Fibroblast of skin of back (primary cell): Measurements from ENCODE around the gene FASN.

Experiments
- DNase-seq: peaks from one replicate; pipeline ENCODE4 v3.0.0-alpha.2; 2013

The FASN gene

DNA sequence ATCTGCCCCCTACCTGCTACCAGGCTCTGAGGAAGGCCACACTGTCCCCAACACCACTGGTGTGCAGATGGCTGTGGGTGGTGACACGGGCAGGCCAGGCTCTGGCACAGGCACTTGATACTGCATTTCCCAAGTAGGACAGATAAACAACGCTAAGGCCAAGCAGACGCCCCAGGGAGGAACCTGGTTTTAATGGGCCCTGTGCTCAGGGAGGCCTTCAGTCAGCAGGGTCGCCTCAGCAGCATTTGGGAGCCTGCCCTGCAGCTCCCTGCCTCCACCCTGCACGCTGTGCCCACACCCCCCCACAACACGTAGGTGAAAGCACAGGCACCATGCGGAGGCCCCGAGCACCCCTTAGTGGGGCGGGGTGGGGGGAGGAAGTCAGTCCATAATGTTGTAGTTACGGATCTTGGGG is 3.3 kb upstream of the FASN start:
- DNase-seq, result no peak

DNA sequence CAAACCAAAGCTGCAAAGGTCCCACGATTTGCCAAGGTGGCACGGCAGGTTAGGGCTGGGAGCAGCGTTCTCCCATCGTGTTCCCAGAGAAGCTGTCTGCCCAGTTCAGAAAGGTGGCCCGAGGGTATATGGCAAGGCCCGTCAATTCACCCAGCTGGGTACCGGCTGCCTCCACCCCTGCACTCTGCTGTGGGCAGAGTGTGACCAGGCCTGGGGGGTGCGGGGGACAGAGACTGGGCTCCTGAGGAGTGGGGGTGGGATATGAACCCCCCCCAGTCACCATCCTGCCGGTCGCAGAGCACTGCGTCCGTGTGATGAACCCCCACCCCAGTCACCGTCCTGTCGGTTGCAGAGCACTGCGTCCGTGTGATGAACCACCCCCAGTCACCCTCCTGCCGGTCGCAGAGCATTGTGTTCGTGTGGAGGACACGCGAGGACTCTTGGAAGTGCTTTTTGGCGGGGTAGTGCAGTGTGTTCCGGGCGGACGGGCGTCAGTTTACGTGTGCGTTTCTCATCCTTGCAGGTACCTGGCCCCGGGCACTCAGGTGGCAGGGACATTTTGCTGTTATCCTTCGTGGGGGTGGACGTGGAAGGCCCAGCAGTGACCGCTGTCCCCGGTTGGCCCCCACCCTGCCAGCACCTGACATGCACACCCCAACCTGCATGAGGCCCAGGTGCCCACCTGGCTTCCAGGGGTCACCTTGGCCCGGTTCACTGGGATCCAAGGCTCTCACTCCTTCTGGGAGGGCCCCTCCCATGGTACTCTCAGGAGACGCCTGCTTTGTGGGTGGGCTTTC is 2.7 kb upstream of the FASN start:
- DNase-seq, result no peak

DNA sequence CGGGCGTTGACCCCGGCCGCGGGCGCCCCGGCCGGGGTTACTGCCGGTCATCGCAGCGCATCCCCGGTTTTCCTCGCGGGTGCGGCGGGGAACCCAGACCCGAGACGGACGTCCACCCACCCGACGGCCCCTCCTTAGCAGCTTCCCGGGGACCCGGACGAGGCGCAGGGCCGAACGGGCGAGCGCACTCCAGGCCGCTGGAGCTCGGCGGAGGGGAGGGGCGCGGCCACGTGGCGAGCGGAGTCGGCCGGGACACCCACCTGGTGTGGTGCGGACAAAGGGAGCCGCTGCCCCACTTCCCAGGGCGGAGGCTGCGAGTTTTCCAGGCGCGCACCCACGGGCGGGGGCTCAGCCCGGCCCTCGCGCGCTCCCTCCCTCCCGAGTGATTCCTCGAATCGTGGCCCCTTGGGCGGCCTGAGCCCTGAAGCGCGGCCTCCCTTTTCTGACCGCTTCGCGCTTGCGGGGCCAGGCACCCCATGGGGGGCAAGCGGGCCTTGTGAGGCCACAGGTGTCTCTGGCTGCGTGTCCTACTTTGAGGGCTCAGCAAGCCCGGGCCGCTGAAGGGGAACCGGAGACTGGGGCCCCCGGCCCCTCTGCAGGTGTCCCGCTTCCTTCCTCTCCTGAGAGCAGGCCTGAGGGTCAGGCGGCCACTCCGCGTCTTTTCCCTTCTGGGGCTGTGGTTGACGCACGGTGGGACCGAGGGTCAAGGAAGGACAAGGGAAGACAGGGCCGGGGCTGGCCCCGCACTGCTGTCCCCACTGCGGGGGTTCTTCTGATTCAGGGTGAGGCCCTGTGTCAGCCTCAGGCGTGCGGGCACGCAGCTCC is 1.1 kb upstream of the FASN start:
- DNase-seq, result no peak

GRCh38 chr17:82097919-82098168 is 192 bp downstream of the FASN start:
- DNase-seq, result no peak

DNA sequence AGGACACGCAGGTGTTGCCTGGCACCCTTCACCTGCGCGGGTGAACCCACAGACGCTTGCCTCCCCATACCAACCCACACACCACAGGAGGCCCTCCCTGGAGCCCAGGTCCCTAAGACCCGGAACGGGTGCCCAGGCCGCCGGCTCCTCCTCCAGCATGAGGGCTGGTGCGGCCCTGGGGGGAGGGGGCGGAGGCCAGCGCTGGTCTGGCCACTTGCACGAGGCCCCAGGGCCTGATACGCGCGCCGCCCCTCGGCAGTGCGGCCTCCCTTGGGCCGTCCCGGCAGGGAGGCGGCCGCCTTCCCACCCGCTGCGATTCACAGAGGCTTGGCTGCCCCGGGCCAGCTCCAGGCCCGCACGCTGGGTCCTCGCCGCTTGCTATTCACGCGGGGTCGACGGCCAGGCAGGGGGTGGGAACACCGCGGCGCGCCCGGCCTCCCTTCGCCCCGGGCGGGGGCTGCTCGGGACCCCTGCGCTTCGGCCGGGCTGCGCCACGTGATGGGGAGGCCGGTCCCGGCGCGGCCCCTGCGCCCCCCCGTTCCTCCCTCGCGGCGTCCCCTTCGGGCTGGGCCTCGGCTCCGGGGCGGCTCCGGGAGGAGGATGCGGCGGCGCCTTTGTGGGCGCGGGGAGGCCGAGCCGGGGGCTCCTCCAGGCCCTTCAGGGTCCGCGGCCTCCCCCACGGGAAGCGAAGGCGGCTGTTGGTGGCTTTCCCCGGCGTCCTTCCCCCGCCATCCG is 685 bp downstream of the FASN start:
- peak; percentile 63 for DNase-seq

- no peak for DNase-seq
These were observed 1.3 kb downstream of the FASN start for GRCh38 chr17:82096709-82097183.

GRCh38 chr17:82095777-82096708 is 2.0 kb downstream of the FASN start:
- DNase-seq, result no peak

DNA sequence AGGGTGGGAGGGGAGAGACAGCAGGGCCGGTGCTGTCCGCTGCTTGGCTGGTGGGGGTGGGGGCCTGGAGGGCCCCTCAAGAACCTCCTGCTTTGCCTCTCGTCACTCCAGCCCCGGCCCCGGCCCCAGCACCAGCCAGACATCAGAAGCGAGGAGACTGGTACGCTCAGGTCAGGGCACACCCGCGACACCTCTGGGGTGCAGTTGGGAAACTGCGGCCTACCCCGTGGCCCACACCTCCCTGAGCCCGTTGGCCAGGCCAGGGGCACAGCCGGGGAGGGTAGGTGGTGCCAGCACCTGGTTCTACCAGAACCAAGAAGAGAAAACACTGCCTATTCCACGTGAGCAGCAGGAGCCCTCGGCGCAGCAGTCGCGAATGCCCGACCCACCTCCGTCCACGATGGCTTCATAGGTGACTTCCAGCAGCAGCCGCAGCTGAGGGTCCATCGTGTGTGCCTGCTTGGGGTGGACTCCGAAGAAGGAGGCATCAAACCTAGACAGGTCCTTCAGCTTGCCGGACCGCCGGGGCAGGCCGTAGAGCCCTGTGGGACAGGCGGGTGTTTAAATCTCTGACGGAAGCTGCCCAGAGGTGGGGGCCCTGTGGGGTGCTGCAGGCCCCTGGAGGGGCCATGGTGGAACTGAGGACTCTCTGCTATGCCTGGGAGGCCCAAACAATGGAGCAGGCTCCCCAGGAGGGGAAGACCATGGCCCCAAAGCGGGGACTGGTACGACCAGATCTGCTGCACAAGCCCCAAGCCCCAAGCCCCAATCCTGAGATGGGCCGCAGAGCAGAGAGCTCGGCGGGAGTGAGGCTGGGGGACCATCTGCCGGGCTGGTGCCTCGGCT is 2.9 kb downstream of the FASN start:
- no peak for DNase-seq

- DNase-seq, result no peak
These were observed 4.9 kb downstream of the FASN start for GRCh38 chr17:82092995-82093751.

- DNase-seq, result no peak
These were observed 5.4 kb downstream of the FASN start for GRCh38 chr17:82092628-82092994.

DNA sequence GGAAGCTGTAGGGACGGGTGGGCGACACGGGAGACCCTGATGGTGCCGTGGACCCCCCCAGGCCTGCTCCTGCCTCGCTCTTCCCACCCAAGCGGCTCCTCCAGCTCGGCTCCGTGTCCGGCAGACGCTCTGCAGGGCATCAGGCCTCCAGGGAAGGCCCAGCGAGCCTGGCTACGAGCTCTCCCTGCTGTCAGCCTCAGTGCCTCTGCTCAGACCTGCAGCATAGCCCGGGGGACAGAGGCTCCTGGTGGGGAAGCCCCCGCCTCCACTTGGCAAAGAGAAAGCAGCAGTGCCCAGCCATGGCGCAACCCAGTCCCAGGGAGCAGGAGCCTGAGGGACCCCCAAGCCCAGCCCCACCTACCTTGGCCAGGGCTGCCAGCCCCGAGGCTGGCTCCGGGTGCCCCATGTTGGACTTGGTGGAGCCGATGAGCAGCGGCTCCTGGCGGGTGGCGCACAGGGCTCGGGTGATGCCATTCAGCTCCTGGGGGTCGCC is 5.9 kb downstream of the FASN start:
- DNase-seq, result no peak

GRCh38 chr17:82091264-82092066 is 6.6 kb downstream of the FASN start:
- DNase-seq, result no peak

DNA sequence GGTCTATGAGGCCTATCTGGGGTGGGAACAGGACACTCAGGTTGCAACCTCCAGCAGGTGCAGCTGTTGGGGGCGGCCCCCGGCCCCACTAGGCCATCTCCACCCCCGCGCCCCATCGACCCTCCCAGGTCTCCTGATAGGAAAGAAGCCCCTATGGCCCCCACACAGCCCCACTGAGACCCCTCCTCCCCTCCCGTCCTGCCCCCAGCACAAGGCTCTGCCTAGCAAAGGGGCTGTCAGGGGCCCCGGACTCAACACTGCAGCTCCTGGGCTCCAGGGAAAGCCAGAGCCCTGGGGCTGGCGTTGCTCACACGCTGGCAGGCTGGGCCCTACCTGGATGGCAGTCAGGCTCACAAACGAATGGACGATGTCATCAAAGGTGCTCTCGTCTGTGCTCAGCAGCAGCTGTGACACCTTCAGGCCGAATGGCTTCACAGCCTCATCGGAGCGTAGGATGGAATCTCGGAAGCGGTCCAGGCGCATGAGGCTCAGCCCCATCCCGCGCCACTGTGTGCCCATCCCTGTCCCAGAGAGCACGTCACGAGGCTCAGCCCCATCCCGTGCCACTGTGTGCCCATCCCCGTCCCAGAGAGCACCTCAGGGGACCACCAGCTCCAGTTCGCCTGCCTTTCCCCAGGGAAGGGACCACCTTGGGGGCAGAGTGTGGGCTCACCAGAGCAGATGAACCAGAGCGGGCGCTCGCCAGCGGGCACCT is 7.3 kb downstream of the FASN start:
- DNase-seq, result no peak

DNA sequence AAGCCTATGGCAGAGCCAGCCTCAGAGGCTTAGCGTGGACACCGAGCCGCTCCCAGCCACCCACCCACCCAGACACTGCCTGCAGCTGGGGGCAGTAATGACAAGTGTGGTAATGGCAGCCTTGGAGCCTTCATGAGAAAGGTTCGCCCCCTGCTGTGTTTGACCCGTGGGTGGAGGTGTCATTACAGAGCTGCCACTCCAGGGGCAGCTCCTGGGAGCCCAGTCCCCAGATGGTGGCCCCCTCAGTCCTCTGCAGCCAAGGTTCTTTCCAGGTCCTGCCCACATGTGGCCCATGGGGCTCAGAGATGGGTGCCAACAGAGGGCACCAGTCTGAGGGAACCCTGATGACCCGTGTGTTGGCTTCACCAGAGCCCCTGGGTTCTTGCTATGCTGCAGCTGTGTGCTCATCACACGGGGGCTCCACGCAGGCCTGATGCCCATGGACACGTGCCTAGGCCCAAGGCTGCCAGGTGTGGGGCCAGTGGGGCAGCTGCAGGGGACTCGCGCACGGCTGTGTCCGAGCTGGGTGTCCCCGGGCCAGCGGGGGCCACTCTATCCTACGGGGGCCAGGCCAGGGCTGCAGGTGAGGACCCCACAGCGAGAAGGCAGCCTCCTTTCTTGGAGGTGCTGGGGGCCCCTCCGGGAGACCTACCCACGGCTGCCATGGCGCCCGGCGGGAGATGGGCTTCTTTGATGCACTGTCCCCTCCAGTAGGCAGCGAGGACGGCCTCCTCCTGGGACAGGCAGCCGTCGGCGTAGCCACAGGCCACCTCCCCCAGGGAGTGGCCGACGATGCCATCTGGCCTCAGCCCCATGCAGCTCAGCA is 8.1 kb downstream of the FASN start:
- no peak for DNase-seq

- no peak for DNase-seq
These were observed 9.0 kb downstream of the FASN start for GRCh38 chr17:82088838-82089722.

- DNase-seq, result no peak
These were observed 9.8 kb downstream of the FASN start for GRCh38 chr17:82087961-82088837.
